Heart right ventricle (tissue), 16 donors: ENCODE results near the gene SPIN1. TPM values are rescaled to one million over a fixed set of nuclear protein-coding genes. Genes with fewer than 3 reads are reported as not detected.

Experiments
- ATAC-seq, 8 donors: fragments of 200-7000 bp; cut with Tn5 transposase; one replicate each; pipeline ENCODE4 v1.9.1; 2020; ENCODE audit warnings: mild to moderate bottlenecking in 8 of 8, moderate library complexity in 8 of 8, moderate number of reproducible peaks in 1 of 8
- DNase-seq, 2 donors: peaks; one replicate each; pipeline ENCODE4 v3.0.0-alpha.2; 2020
- H3K27ac ChIP-seq, 10 donors: fragments of 200-600 bp; sonication (generic) in 2 of 10; one replicate each; pipeline versions ENCODE4 v1.5.0 to v1.8.0; 2020 to 2022; ENCODE audit warnings: mild to moderate bottlenecking in 3 of 10
- H3K27me3 ChIP-seq, 7 donors: fragments of 200-600 bp; one replicate each; pipeline ENCODE4 v1.8.0; 2021 to 2022; ENCODE audit warnings: mild to moderate bottlenecking in 2 of 7
- H3K36me3 ChIP-seq, 9 donors: fragments of 200-600 bp; sonication (generic) in 1 of 9; one replicate each; pipeline versions ENCODE4 v1.5.0 to v1.8.0; 2020 to 2022; ENCODE audit warnings: mild to moderate bottlenecking in 2 of 9
- H3K4me1 ChIP-seq, 9 donors: fragments of 200-600 bp; sonication (generic) in 1 of 9; one replicate each; pipeline versions ENCODE4 v1.5.0 to v1.8.0; 2020 to 2022; ENCODE audit warnings: mild to moderate bottlenecking in 4 of 9
- H3K4me3 ChIP-seq, 10 donors: fragments of 200-600 bp; sonication (generic) in 2 of 10; one replicate each; pipeline versions ENCODE4 v1.5.0 to v1.8.0; 2020 to 2022; ENCODE audit warnings: mild to moderate bottlenecking in 7 of 10, moderate library complexity in 2 of 10
- H3K9me3 ChIP-seq, 11 donors: fragments of 200-600 bp in 10 of 11; sonication (generic) in 2 of 11; one replicate each; pipeline versions ENCODE4 v1.5.0 to v1.8.0; 2013 to 2022; ENCODE audit warnings: mild to moderate bottlenecking in 2 of 11, control low read depth in 1 of 11, moderate library complexity in 1 of 11
- WGBS, 2 donors: extraction: QIAGEN DNeasy Blood & Tissue Kit; methylation state at CpG; one replicate each; pipeline ENCODE4 v1.1.7; 2013; ENCODE audit warnings: inconsistent platforms in 1 of 2; 5-methylcytosine and 5-hydroxymethylcytosine counted together
- intact Hi-C, 10 donors: fragments of 100-400 bp; cut with DNase I; formaldehyde crosslinking; loops; one replicate each; pipeline versions ENCODE4 v1.11.1 to v1.14.2; 2022
- polyA plus RNA-seq, 2 donors: library from polyadenylated mRNA; stranded (reverse); fragments of 200-250 nt; gene quantifications; one replicate each; pipeline ENCODE4 v1.2.3, GENCODE V29; 2013
- total RNA-seq, 10 donors: library from RNA; stranded (reverse); fragmentation: NEBNext Ultra II Directional in 3 of 10; extraction: Animal tissue kit (Norgen Biotek cat#: 25700) in 3 of 10; gene quantifications; one replicate each; pipeline versions ENCODE4 v1.2.1 to v1.2.4, GENCODE V29; 2021 to 2023
- TF ChIP-seq, protein P1 (sequence below), 9 donors: fragments of 200-600 bp; sonication (generic) in 2 of 9; IDR thresholded peaks; one replicate each; pipeline versions ENCODE4 v1.5.0 to v1.8.0; 2021 to 2022; ENCODE audit warnings: antibody characterized with exemption in 9 of 9, mild to moderate bottlenecking in 5 of 9, moderate library complexity in 1 of 9
- donor health status: Arrhythmogenic right ventricular cardiomyopathy.
- donor health status: ischemic (EF 13 %, LVEDD 7.1; RV severe dilation, severe dysfunction).
- donor health status: healthy with polysubstance abuse.
- donor health status: DM: no; HTN: yes; CAD: no.
- donor health status: DM: no; HTN: no; CAD: no.
- donor health status: ischemic (EF 25% LVEDD 6.9; RV normal size, moderate dysfunction).
- donor health status: ischemic (EF 25% LVEDD 5.7; RV mildly dilated, moderate dysfunction).
- donor health status: healthy.
- donor health status: DM: yes; HTN: yes; CAD: no.
- donor health status: Ischemic cardiomyopathy.
- donor health status: ischemic (EF 35%, LVEDD 5.7; RV mildly dilated, moderate dysfunction).
- donor health status: nonischemic (EF 11% LVEDD 7.7; RV severe dilation, severe dysfunction).
- donor health status: DM: yes; HTN: yes; CAD: no.
- donor health status: PGD.
- donor health status: ischemic (EF 29% LVEDD 5.4; RV normal size, mild dysfunction).
- donor health status: nonischemic (EF 23%, LVEDD 6.1; RV moderate dilation, normal function).

The SPIN1 gene
- total and polyA plus RNA-seq, 12 donors = 14.9 to 65.0 (median 50.3) TPM

- 91% methylated on average over 8 of the region's 8 CpGs for WGBS, 2 donors
Measured at GRCh38 chr9:88524911-88525310, 136.7 kb downstream of the SPIN1 start.

DNA sequence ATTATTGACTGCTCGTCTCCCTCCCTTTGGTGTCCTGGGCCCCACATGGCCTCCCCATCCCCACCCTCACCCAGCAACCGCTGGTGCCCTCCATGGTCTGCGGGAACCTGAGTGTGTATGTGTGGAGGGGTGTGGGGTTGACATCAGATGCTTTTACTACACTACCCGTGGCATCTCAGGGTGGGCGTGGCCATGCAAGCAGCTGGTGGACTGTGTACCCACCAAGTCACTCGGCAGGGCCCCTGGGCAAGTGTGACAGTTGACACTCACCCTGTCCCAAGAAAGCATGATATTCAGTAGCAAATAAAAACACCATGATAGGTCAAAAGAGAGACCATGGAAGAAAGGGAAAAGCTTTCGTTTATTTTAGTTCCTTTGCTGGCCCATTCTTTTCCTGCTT lies 139.4 kb downstream of the SPIN1 start:
- DNase-seq (no peak), ATAC-seq (no peak)
- Histone ChIP-seq H3K4me1 (peaks cover 0 to 8% (median 0%) of the 10 kb centered on the region in 9 donors), H3K27ac (no peak overlapping the region), H3K27me3 (peaks cover 0 to 31% (median 0%) of the 10 kb centered on the region in 7 donors), H3K36me3 (no peaks in the 10 kb centered on the region), H3K9me3 (no peaks in the 10 kb centered on the region), H3K4me3 (no peak overlapping the region)
- intact Hi-C loops = no loop called here
- TF ChIP-seq, protein P1, sequence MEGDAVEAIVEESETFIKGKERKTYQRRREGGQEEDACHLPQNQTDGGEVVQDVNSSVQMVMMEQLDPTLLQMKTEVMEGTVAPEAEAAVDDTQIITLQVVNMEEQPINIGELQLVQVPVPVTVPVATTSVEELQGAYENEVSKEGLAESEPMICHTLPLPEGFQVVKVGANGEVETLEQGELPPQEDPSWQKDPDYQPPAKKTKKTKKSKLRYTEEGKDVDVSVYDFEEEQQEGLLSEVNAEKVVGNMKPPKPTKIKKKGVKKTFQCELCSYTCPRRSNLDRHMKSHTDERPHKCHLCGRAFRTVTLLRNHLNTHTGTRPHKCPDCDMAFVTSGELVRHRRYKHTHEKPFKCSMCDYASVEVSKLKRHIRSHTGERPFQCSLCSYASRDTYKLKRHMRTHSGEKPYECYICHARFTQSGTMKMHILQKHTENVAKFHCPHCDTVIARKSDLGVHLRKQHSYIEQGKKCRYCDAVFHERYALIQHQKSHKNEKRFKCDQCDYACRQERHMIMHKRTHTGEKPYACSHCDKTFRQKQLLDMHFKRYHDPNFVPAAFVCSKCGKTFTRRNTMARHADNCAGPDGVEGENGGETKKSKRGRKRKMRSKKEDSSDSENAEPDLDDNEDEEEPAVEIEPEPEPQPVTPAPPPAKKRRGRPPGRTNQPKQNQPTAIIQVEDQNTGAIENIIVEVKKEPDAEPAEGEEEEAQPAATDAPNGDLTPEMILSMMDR (IDR thresholded peaks at IDR 0.05) = no peak
- 83 to 89% methylated on average over 7 of the region's 7 CpGs for WGBS, 2 donors

More at GRCh38 chr9:88524911-88525310, 136.7 kb downstream of the SPIN1 start:
- intact Hi-C loops = no loop called here
- H3K4me3 ChIP-seq = no peak overlapping the region
- DNase-seq (no peak), ATAC-seq (no peak)
- H3K4me1 ChIP-seq = no peaks in the 10 kb centered on the region
- TF ChIP-seq, protein P1 (IDR thresholded peaks at IDR 0.05) = no peak
- peaks cover 0 to 19% (median 0%) of the 10 kb centered on the region in 7 donors for H3K27me3 ChIP-seq
- H3K27ac ChIP-seq = no peak overlapping the region
- H3K36me3 ChIP-seq = no peaks in the 10 kb centered on the region
- no peaks in the 10 kb centered on the region for H3K9me3 ChIP-seq

Other genes with a start within 250 kb of the SPIN1 start
- not detected for gene SPATA31C2, start 250.0 kb upstream of the SPIN1 start, total RNA-seq
- not detected for gene SPATA31C2, start 250.0 kb upstream of the SPIN1 start, polyA plus RNA-seq
- gene NXNL2, start 146.7 kb downstream of the SPIN1 start, total RNA-seq = not detected
- under 1 TPM in 1 of 2 donors, not detected in 1; 0.09 TPM for gene NXNL2, start 146.7 kb downstream of the SPIN1 start, polyA plus RNA-seq